GM12874 (cell line): ENCODE results near the gene CBLL1.

Experiments used
- CTCF ChIP-seq: IDR thresholded peaks from 2 replicates; pipeline ENCODE4 v1.5.1; 2011; ENCODE audit warnings: low read depth, mild to moderate bottlenecking, control low read depth, low read length, moderate library complexity; ENCODE audit not compliant: insufficient read depth

The CBLL1 gene

GRCh38 chr7:107809179-107809578 lies 65.2 kb downstream of the CBLL1 start:
- no peak for TF ChIP-seq CTCF

- TF ChIP-seq CTCF = no peak
Observed at GRCh38 chr7:107810626-107811025, 66.7 kb downstream of the CBLL1 start.
